Measurements from ENCODE around the gene NLRP1. TPM values are rescaled to one million over a fixed set of nuclear protein-coding genes. Genes with fewer than 3 reads are reported as not detected.

The NLRP1 gene
- total RNA-seq, 1 donor from 2014 or later = 14.4 TPM

- no peaks in the 10 kb centered on the region for H3K36me3 ChIP-seq (ENCODE audit: control insufficient read depth, insufficient read depth, low read length)
- H3K4me3 ChIP-seq (ENCODE audit: low read depth, low read length) = no peak overlapping the region
- DNase-seq (ENCODE audit: low read depth) = no peak
- TF ChIP-seq CTCF (IDR thresholded peaks at IDR 0.05; ENCODE audit: insufficient read depth, low read length, poor library complexity, severe bottlenecking) = no peak
- no peaks in the 10 kb centered on the region for H3K27me3 ChIP-seq (ENCODE audit: control insufficient read depth, insufficient read depth, low read length)
Observed at GRCh38 chr17:5506307-5506706, 78.0 kb downstream of the NLRP1 start.

GRCh38 chr17:5502552-5502951, 81.8 kb downstream of the NLRP1 start:
- no peaks in the 10 kb centered on the region for H3K36me3 ChIP-seq (ENCODE audit: control insufficient read depth, insufficient read depth, low read length)
- DNase-seq (ENCODE audit: low read depth) = no peak
- H3K27me3 ChIP-seq (ENCODE audit: control insufficient read depth, insufficient read depth, low read length) = peaks cover 5% of the 10 kb centered on the region
- TF ChIP-seq CTCF (IDR thresholded peaks at IDR 0.05; ENCODE audit: insufficient read depth, low read length, poor library complexity, severe bottlenecking) = no peak
- no peak overlapping the region for H3K4me3 ChIP-seq (ENCODE audit: low read depth, low read length)

DNA sequence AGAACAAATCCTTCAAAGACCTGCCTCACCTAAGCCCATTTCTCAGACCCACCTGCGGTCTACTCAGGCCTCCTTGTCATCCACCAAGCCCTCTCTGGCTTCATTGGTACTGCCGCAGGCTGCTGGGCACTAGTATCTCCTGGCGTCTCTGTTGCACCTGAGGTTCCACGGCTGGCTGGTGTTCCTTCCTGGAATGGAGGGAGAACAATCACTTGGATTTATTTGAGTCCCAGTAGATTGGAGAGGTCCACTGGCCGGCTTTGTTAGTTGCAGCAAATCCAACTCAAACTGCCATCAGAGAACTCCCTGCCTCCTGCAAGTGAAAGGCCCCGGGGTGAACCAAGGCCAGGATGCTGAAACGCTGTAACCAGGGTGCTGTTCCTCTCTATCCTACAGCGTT, 82.6 kb downstream of the NLRP1 start:
- TF ChIP-seq CTCF (IDR thresholded peaks at IDR 0.05; ENCODE audit: insufficient read depth, low read length, poor library complexity, severe bottlenecking) = no peak
- Histone ChIP-seq H3K36me3 (ENCODE audit: control insufficient read depth, insufficient read depth, low read length) (no peaks in the 10 kb centered on the region), H3K4me3 (ENCODE audit: low read depth, low read length) (no peak overlapping the region), H3K27me3 (ENCODE audit: control insufficient read depth, insufficient read depth, low read length) (peaks cover 5% of the 10 kb centered on the region)
- DNase-seq (ENCODE audit: low read depth) = no peak

DNA sequence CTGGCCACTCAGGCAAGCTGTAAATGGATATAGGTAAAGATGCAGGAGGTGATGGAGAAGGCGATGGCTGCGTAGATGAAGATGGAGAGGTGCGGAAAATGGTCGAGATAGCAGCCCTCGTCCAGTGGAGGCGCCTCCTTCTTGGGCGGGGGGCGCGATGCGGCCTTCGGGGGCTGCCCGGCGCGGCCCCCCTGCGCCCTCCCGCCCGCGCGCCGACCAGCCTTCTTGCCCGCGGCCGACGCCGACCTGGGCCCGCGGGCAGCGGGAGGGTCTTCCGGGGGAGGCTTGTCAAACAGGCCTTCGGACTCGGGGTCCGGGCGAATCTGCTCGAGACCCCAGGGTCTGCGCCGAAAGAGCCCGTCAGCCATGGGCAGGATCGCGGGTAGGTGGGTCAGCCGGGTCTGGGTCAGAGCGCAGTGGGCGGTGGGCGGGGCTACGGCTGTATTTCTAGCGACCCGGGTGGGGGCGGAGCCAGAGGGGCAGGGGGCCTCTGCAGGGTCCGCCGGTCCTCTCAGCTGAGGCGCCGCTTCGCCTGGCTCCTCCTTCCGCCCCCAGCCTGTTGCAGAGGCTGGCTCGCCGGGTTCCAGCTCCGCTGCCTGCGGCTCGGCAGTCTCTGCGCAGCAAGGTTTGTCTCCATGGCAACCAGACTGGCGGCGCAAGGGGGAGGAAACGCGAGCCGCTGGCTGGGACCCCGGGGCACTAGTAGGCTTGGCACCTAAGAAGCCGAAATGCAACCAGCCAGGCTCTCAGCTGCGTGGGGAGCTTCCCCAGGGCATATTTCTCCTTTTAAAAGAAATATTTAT, 83.5 kb downstream of the NLRP1 start:
- DNase-seq (ENCODE audit: low read depth) = peak; percentile 61
- H3K4me3 ChIP-seq (ENCODE audit: low read depth, low read length) = peak overlapping the region; percentile 67
- H3K27me3 ChIP-seq (ENCODE audit: control insufficient read depth, insufficient read depth, low read length) = peaks cover 5% of the 10 kb centered on the region
- TF ChIP-seq CTCF (IDR thresholded peaks at IDR 0.05; ENCODE audit: insufficient read depth, low read length, poor library complexity, severe bottlenecking) = no peak
- no peaks in the 10 kb centered on the region for H3K36me3 ChIP-seq (ENCODE audit: control insufficient read depth, insufficient read depth, low read length)

DNA sequence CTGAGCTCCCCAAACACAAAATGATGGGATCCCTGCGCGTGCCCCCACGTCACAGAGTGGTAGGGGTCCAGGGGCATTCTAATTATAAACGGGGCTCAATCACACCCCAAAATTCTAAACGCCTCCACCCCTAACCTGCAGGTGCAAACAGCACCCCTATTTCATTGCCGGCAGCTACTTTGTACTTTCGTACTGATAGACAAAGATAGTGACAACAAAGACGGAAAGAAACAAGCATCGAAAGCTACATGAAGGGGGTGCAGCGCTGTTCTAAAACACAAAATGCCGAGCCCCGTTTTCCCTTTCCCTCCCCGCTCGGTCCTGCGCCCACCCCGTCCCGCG, 84.1 kb downstream of the NLRP1 start:
- Histone ChIP-seq H3K4me3 (ENCODE audit: low read depth, low read length) (peak overlapping the region; percentile 67), H3K27me3 (ENCODE audit: control insufficient read depth, insufficient read depth, low read length) (peaks cover 5% of the 10 kb centered on the region), H3K36me3 (ENCODE audit: control insufficient read depth, insufficient read depth, low read length) (no peaks in the 10 kb centered on the region)
- no peak for TF ChIP-seq CTCF (IDR thresholded peaks at IDR 0.05; ENCODE audit: insufficient read depth, low read length, poor library complexity, severe bottlenecking)
- no peak for DNase-seq (ENCODE audit: low read depth)

Measured in kidney epithelial cell (primary cell).